Activated CD4-positive, alpha-beta T cell treated with anti-CD3 and anti-CD28 coated beads, Interleukin-2, amount 10 ng/mL, durations not matched to agents 24 days and 14 days (primary cell): Measurements from ENCODE around the gene KIF21A. TPM values are rescaled to one million over a fixed set of nuclear protein-coding genes. Genes with fewer than 3 reads are reported as not detected.
A peak's percentile ranks its signal among the peaks of the same experiment; 100 is the strongest.

Source experiments
- DNase-seq: peaks from one replicate; pipeline ENCODE4 v3.0.0; 2022
- H3K27ac Mint-ChIP-seq: one replicate; pipeline ENCODE4 v1.8.0; 2022; ENCODE audit warnings: mild to moderate bottlenecking, mixed read lengths
- H3K27me3 Mint-ChIP-seq: one replicate; pipeline ENCODE4 v1.8.0; 2022; ENCODE audit warnings: mixed read lengths
- H3K36me3 Mint-ChIP-seq: one replicate; pipeline ENCODE4 v1.8.0; 2022; ENCODE audit warnings: low read depth, mild to moderate bottlenecking, mixed read lengths
- H3K4me1 Mint-ChIP-seq: one replicate; pipeline ENCODE4 v1.8.0; 2021; ENCODE audit warnings: mixed read lengths
- H3K4me3 Mint-ChIP-seq: one replicate; pipeline ENCODE4 v1.8.0; 2022; ENCODE audit warnings: mild to moderate bottlenecking, moderate library complexity, mixed read lengths
- H3K9me3 Mint-ChIP-seq: one replicate; pipeline ENCODE4 v1.8.0; 2021; ENCODE audit warnings: mixed read lengths
- intact Hi-C: fragments of 100-400 bp; cut with micrococcal nuclease; formaldehyde crosslinking; loops from one replicate; pipeline ENCODE4 v1.15.1; 2023
- total RNA-seq: library from RNA; stranded (reverse); gene quantifications from 2 replicates; pipeline ENCODE4 v1.2.3, GENCODE V29; 2022

The KIF21A gene
- total RNA-seq, 1 donor from 2014 or later, result 28.1 TPM

DNA sequence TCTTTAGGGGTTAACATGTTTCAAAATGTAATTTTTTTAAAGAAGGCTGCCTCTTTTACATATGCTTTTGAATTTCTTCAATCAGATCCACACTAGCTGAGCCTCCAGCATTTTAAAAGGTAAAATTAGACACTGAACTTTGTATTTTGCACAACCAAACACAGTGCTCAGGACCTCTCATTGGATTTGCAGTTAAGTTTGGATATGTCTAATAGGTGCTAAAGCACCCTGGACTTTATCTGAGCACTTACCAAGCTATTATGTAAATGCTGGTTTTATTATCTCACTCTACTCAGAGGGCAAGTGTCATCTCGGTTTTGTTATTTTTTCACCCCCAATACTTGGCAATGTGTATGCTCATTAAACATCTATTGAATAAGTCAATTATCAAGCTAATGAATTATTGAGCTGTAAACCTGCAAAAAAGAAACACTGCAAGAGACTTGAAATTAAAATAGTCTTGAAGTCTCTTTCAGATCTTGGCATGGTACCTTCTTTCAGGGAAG lies 150.7 kb downstream of the KIF21A start:
- H3K4me1 Mint-ChIP-seq, result peaks cover 4% of the 10 kb centered on the region
- H3K36me3 Mint-ChIP-seq, result peaks cover 3% of the 10 kb centered on the region
- intact Hi-C loops, result no loop called here
- no peak overlapping the region for H3K4me3 Mint-ChIP-seq
- H3K27ac Mint-ChIP-seq, result no peak overlapping the region
- H3K27me3 Mint-ChIP-seq, result peaks cover 2% of the 10 kb centered on the region
- peaks cover 6% of the 10 kb centered on the region for H3K9me3 Mint-ChIP-seq
- DNase-seq, result no peak

DNA sequence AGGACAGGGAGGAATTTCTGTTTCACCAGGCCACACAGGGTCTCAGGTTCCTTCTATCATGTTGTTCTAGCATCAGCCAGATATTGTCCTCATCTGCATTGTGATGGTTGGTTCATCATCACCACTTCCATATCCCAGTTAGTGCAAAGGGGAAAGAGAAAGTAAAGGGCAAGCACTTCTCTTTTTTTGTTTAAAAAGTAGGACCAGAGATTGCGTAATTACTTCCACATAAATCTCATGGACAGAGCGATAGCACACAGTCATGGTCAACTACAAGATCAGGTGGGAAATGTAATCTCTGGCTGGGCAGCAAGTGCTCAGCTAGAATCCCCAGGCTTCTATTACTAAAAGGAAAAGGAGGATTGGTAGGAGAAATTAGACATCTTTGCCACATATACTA lies 155.1 kb downstream of the KIF21A start:
- no peaks in the 10 kb centered on the region for H3K9me3 Mint-ChIP-seq
- intact Hi-C loops, result no loop called here

GRCh38 chr12:39287409-39287808 lies 155.5 kb downstream of the KIF21A start:
- Mint-ChIP-seq H3K27ac (no peak overlapping the region), H3K27me3 (peaks cover 13% of the 10 kb centered on the region), H3K4me1 (no peaks in the 10 kb centered on the region), H3K36me3 (no peaks in the 10 kb centered on the region), H3K9me3 (no peaks in the 10 kb centered on the region), H3K4me3 (no peak overlapping the region)
- intact Hi-C loops, result no loop called here
- DNase-seq, result no peak

More for the DNA sequence above, 155.1 kb downstream of the KIF21A start:
- Mint-ChIP-seq H3K27ac (no peak overlapping the region), H3K4me3 (no peak overlapping the region), H3K27me3 (peaks cover 13% of the 10 kb centered on the region), H3K4me1 (no peaks in the 10 kb centered on the region), H3K36me3 (no peaks in the 10 kb centered on the region)
- DNase-seq, result no peak

GRCh38 chr12:39278426-39278825 lies 164.5 kb downstream of the KIF21A start:
- no peak overlapping the region for H3K27ac Mint-ChIP-seq
- no peaks in the 10 kb centered on the region for H3K4me1 Mint-ChIP-seq
- H3K4me3 Mint-ChIP-seq, result no peak overlapping the region
- no peaks in the 10 kb centered on the region for H3K9me3 Mint-ChIP-seq
- DNase-seq, result no peak
- H3K27me3 Mint-ChIP-seq, result peaks cover 19% of the 10 kb centered on the region
- H3K36me3 Mint-ChIP-seq, result no peaks in the 10 kb centered on the region
- intact Hi-C loops, result no loop called here

- no peaks in the 10 kb centered on the region for H3K4me1 Mint-ChIP-seq
- no peaks in the 10 kb centered on the region for H3K9me3 Mint-ChIP-seq
- DNase-seq, result no peak
- no peaks in the 10 kb centered on the region for H3K36me3 Mint-ChIP-seq
- no peak overlapping the region for H3K27ac Mint-ChIP-seq
- H3K4me3 Mint-ChIP-seq, result no peak overlapping the region
- peaks cover 17% of the 10 kb centered on the region for H3K27me3 Mint-ChIP-seq
- intact Hi-C loops, result no loop called here
These were observed 165.5 kb downstream of the KIF21A start for GRCh38 chr12:39277416-39277815.

GRCh38 chr12:39275846-39276245 lies 167.1 kb downstream of the KIF21A start:
- no peaks in the 10 kb centered on the region for H3K9me3 Mint-ChIP-seq
- intact Hi-C loops, result no loop called here
- DNase-seq, result no peak
- H3K27ac Mint-ChIP-seq, result no peak overlapping the region
- peaks cover 16% of the 10 kb centered on the region for H3K27me3 Mint-ChIP-seq
- no peaks in the 10 kb centered on the region for H3K4me1 Mint-ChIP-seq
- H3K4me3 Mint-ChIP-seq, result no peak overlapping the region
- H3K36me3 Mint-ChIP-seq, result no peaks in the 10 kb centered on the region

- DNase-seq, result peak; percentile 77
- Mint-ChIP-seq H3K27me3 (peaks cover 19% of the 10 kb centered on the region), H3K36me3 (no peaks in the 10 kb centered on the region), H3K27ac (no peak overlapping the region), H3K4me1 (no peaks in the 10 kb centered on the region), H3K9me3 (no peaks in the 10 kb centered on the region), H3K4me3 (no peak overlapping the region)
- intact Hi-C loops, result loop anchor here (2.0 kb wide), 2 partner anchors 128 to 352 kb away; no protein-coding TSS in a partner anchor
These were observed 169.9 kb downstream of the KIF21A start for GRCh38 chr12:39272871-39273655.

- Mint-ChIP-seq H3K9me3 (no peaks in the 10 kb centered on the region), H3K4me1 (no peaks in the 10 kb centered on the region), H3K4me3 (no peak overlapping the region), H3K27ac (no peak overlapping the region), H3K36me3 (no peaks in the 10 kb centered on the region), H3K27me3 (peaks cover 13% of the 10 kb centered on the region)
- no peak for DNase-seq
- intact Hi-C loops, result no loop called here
These were observed 173.4 kb downstream of the KIF21A start for GRCh38 chr12:39269492-39269891.

GRCh38 chr12:39267886-39268285 lies 175.0 kb downstream of the KIF21A start:
- Mint-ChIP-seq H3K4me1 (no peaks in the 10 kb centered on the region), H3K36me3 (no peaks in the 10 kb centered on the region), H3K9me3 (peaks cover 4% of the 10 kb centered on the region), H3K27ac (no peak overlapping the region), H3K27me3 (peaks cover 6% of the 10 kb centered on the region), H3K4me3 (no peak overlapping the region)
- intact Hi-C loops, result no loop called here
- DNase-seq, result no peak

- intact Hi-C loops, result no loop called here
- H3K9me3 Mint-ChIP-seq, result no peaks in the 10 kb centered on the region
- H3K4me3 Mint-ChIP-seq, result no peak overlapping the region
- no peaks in the 10 kb centered on the region for H3K36me3 Mint-ChIP-seq
- no peaks in the 10 kb centered on the region for H3K27me3 Mint-ChIP-seq
- no peaks in the 10 kb centered on the region for H3K4me1 Mint-ChIP-seq
- no peak for DNase-seq
- H3K27ac Mint-ChIP-seq, result no peak overlapping the region
These were observed 190.3 kb downstream of the KIF21A start for GRCh38 chr12:39252628-39253027.

Other genes starting within 250 kb of the KIF21A start
- 7.0 and 7.4 TPM in 2 replicates for gene ABCD2, start 176.7 kb upstream of the KIF21A start, total RNA-seq